Measurements from ENCODE around the gene RBM28.

DNA sequence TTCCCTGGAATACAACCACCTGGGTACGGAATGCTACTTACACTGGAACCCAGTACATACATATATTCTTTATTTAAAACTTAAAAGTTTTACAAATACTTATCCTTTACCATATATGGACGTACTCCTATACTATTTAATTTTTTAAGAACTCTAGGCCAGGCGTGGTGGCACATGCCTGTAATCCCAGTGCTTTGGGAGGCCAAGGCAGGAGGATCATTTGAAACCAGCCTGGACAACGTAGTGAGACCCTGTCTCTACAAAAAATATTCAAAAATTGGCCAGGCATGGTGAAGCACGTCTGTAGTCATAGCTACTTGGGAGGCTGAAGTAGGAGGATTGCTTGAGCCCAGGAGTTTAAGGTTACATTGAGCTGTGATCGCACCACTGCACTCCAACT is 2.0 kb downstream of the RBM28 start:
- TF ChIP-seq, protein P1, sequence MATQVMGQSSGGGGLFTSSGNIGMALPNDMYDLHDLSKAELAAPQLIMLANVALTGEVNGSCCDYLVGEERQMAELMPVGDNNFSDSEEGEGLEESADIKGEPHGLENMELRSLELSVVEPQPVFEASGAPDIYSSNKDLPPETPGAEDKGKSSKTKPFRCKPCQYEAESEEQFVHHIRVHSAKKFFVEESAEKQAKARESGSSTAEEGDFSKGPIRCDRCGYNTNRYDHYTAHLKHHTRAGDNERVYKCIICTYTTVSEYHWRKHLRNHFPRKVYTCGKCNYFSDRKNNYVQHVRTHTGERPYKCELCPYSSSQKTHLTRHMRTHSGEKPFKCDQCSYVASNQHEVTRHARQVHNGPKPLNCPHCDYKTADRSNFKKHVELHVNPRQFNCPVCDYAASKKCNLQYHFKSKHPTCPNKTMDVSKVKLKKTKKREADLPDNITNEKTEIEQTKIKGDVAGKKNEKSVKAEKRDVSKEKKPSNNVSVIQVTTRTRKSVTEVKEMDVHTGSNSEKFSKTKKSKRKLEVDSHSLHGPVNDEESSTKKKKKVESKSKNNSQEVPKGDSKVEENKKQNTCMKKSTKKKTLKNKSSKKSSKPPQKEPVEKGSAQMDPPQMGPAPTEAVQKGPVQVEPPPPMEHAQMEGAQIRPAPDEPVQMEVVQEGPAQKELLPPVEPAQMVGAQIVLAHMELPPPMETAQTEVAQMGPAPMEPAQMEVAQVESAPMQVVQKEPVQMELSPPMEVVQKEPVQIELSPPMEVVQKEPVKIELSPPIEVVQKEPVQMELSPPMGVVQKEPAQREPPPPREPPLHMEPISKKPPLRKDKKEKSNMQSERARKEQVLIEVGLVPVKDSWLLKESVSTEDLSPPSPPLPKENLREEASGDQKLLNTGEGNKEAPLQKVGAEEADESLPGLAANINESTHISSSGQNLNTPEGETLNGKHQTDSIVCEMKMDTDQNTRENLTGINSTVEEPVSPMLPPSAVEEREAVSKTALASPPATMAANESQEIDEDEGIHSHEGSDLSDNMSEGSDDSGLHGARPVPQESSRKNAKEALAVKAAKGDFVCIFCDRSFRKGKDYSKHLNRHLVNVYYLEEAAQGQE (IDR thresholded peaks at IDR 0.05; ENCODE audit: borderline replicate concordance) = no peak
- TF ChIP-seq, protein P2, sequence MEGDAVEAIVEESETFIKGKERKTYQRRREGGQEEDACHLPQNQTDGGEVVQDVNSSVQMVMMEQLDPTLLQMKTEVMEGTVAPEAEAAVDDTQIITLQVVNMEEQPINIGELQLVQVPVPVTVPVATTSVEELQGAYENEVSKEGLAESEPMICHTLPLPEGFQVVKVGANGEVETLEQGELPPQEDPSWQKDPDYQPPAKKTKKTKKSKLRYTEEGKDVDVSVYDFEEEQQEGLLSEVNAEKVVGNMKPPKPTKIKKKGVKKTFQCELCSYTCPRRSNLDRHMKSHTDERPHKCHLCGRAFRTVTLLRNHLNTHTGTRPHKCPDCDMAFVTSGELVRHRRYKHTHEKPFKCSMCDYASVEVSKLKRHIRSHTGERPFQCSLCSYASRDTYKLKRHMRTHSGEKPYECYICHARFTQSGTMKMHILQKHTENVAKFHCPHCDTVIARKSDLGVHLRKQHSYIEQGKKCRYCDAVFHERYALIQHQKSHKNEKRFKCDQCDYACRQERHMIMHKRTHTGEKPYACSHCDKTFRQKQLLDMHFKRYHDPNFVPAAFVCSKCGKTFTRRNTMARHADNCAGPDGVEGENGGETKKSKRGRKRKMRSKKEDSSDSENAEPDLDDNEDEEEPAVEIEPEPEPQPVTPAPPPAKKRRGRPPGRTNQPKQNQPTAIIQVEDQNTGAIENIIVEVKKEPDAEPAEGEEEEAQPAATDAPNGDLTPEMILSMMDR (IDR thresholded peaks at IDR 0.05; ENCODE audit: poor library complexity, severe bottlenecking) = no peak
- no peak for TF ChIP-seq EZH2 (IDR thresholded peaks at IDR 0.05; ENCODE audit: borderline replicate concordance, insufficient read depth, low read length, poor library complexity, severe bottlenecking)
- TF ChIP-seq TAF1 (IDR thresholded peaks at IDR 0.05; ENCODE audit: low read depth) = no peak
- TF ChIP-seq EP300 (conservative IDR thresholded peaks at IDR 0.05; ENCODE audit: poor library complexity, severe bottlenecking) = no peak
- no peak for TF ChIP-seq POLR2AphosphoS5 (IDR thresholded peaks at IDR 0.05)
- TF ChIP-seq MXI1 (conservative IDR thresholded peaks at IDR 0.05; ENCODE audit: poor library complexity, severe bottlenecking) = no peak
- no peak for TF ChIP-seq RAD21 (conservative IDR thresholded peaks at IDR 0.05)
- TF ChIP-seq SMC3 (conservative IDR thresholded peaks at IDR 0.05; ENCODE audit: poor library complexity) = no peak

All from neural cell (in vitro differentiated cells).